COLO668 (cell line): Measurements from ENCODE around the gene CD93.

ENCODE experiments used
- DNase-seq: peaks from one replicate; lab custom pipeline; 2025; ENCODE audit not compliant: unreplicated experiment; lab: John Stamatoyannopoulos, UW

The CD93 gene

GRCh38 chr20:23086056-23086566 is at the start of gene CD93:
CD93 (minus strand) TSS chr20:23086324; CDS start chr20:23086192, 132 bp downstream.
- DNase-seq, result no peak

- DNase-seq, result no peak
Observed at GRCh38 chr20:23133560-23133998, 47.5 kb upstream of the CD93 start.

GRCh38 chr20:23132930-23133559 is 46.9 kb upstream of the CD93 start:
- no peak for DNase-seq

GRCh38 chr20:23132293-23132929 is 46.3 kb upstream of the CD93 start:
- DNase-seq, result no peak

- DNase-seq, result no peak
Observed at GRCh38 chr20:23131766-23132165, 45.6 kb upstream of the CD93 start.

GRCh38 chr20:23130622-23131140 is 44.6 kb upstream of the CD93 start:
- no peak for DNase-seq

GRCh38 chr20:23129891-23130621 is 43.9 kb upstream of the CD93 start:
- no peak for DNase-seq

GRCh38 chr20:23129266-23129665 is 43.1 kb upstream of the CD93 start:
- no peak for DNase-seq

GRCh38 chr20:23128461-23129125 is 42.5 kb upstream of the CD93 start:
- no peak for DNase-seq

- no peak for DNase-seq
Observed at GRCh38 chr20:23127506-23128279, 41.6 kb upstream of the CD93 start.

GRCh38 chr20:23126281-23127061 is 40.3 kb upstream of the CD93 start:
- no peak for DNase-seq

GRCh38 chr20:23125625-23126191 is 39.6 kb upstream of the CD93 start:
- no peak for DNase-seq

- no peak for DNase-seq
Observed at GRCh38 chr20:23125159-23125558, 39.0 kb upstream of the CD93 start.

GRCh38 chr20:23123886-23124285 is 37.8 kb upstream of the CD93 start:
- no peak for DNase-seq

GRCh38 chr20:23122796-23123655 is 36.9 kb upstream of the CD93 start:
- no peak for DNase-seq

GRCh38 chr20:23122321-23122720 is 36.2 kb upstream of the CD93 start:
- no peak for DNase-seq

- DNase-seq, result no peak
Observed at GRCh38 chr20:23121751-23122320, 35.7 kb upstream of the CD93 start.
